ENCODE results near the gene TENM3.

GRCh38 chr4:182837831-182838230, 594.6 kb downstream of the TENM3 start:
- TF ChIP-seq CTCF (IDR thresholded peaks at IDR 0.05): no peak
- TF ChIP-seq ZFX (IDR thresholded peaks at IDR 0.05; ENCODE audit: borderline replicate concordance): no peak
